CD14-positive monocyte (primary cell): Measurements from ENCODE around the gene STK39. TPM values are rescaled to one million over a fixed set of nuclear protein-coding genes. Genes with fewer than 3 reads are reported as not detected.
A peak's percentile ranks its signal among the peaks of the same experiment; 100 is the strongest.

ENCODE experiments used
- DNase-seq, 3 donors: peaks; one replicate each; pipeline ENCODE4 v3.0.0-alpha.2; 2011 to 2022
- H2AFZ ChIP-seq: 2 replicates; pipeline ENCODE4 v1.6.0; 2012; ENCODE audit warnings: mild to moderate bottlenecking, low read depth, low read length, inconsistent platforms; ENCODE audit not compliant: insufficient read depth, poor library complexity, severe bottlenecking
- H3K27ac ChIP-seq, 2 donors: 1 replicate in 1 of 2; 2 replicates in 1 of 2; pipeline ENCODE4 v1.5.1; 2012 to 2013; ENCODE audit warnings: low read length in 2 of 2, control low read depth in 1 of 2, inconsistent platforms in 1 of 2, low read depth in 1 of 2, mild to moderate bottlenecking in 1 of 2
- H3K27me3 ChIP-seq, 2 donors: one replicate each; pipeline versions ENCODE4 v1.6.0 to v1.6.1; 2011 to 2013; ENCODE audit warnings: low read length in 2 of 2; ENCODE audit not compliant: control insufficient read depth in 2 of 2, insufficient read depth in 2 of 2
- H3K36me3 ChIP-seq, 2 donors: replicated peaks in 1 of 2; 1 replicate in 1 of 2; 2 replicates in 1 of 2; pipeline versions ENCODE4 v1.5.1 to v1.6.1; 2012 to 2013; ENCODE audit warnings: low read length in 2 of 2, control low read depth in 1 of 2, inconsistent platforms in 1 of 2, mild to moderate bottlenecking in 1 of 2; ENCODE audit not compliant: insufficient read depth in 2 of 2, control insufficient read depth in 1 of 2
- H3K4me1 ChIP-seq, 2 donors: 1 replicate in 1 of 2; 2 replicates in 1 of 2; pipeline versions ENCODE4 v1.5.1 to v1.6.1; 2012 to 2013; ENCODE audit warnings: low read length in 2 of 2, control low read depth in 1 of 2, inconsistent platforms in 1 of 2, mild to moderate bottlenecking in 1 of 2, moderate library complexity in 1 of 2; ENCODE audit not compliant: insufficient read depth in 2 of 2, control insufficient read depth in 1 of 2
- H3K4me2 ChIP-seq: replicated peaks from 2 replicates; pipeline ENCODE3; 2012; ENCODE audit warnings: low read length, moderate library complexity, mild to moderate bottlenecking; ENCODE audit not compliant: poor library complexity, severe bottlenecking; ENCODE audit errors: extremely low read depth
- H3K4me3 ChIP-seq, 3 experiments: fragments of 200-600 bp in 1 of 3; sonication (generic) in 1 of 3; replicated peaks in 1 of 3; 1 replicate in 2 of 3; 2 replicates in 1 of 3; pipeline ENCODE4 v1.5.1; 2011 to 2013; ENCODE audit warnings: low read length in 3 of 3, mild to moderate bottlenecking in 3 of 3, control low read depth in 2 of 3, low read depth in 2 of 3, inconsistent platforms in 1 of 3, moderate library complexity in 1 of 3
- H3K79me2 ChIP-seq: 2 replicates; pipeline ENCODE4 v1.6.0; 2012; ENCODE audit warnings: mild to moderate bottlenecking, control low read depth, inconsistent platforms, low read length, moderate library complexity; ENCODE audit not compliant: insufficient read depth
- H3K9ac ChIP-seq: 2 replicates; pipeline ENCODE4 v1.6.0; 2017; ENCODE audit warnings: low read length, mild to moderate bottlenecking; ENCODE audit not compliant: insufficient read depth, poor library complexity, severe bottlenecking
- H3K9me3 ChIP-seq, 2 donors: replicated peaks in 1 of 2; 1 replicate in 1 of 2; 2 replicates in 1 of 2; pipeline versions ENCODE4 v1.5.1 to v1.6.1; 2012 to 2013; ENCODE audit warnings: low read length in 2 of 2, control low read depth in 1 of 2; ENCODE audit not compliant: control insufficient read depth in 1 of 2, insufficient read depth in 1 of 2
- H4K20me1 ChIP-seq: 2 replicates; pipeline ENCODE4 v1.6.0; 2012; ENCODE audit warnings: mild to moderate bottlenecking, low read length, control low read depth, moderate library complexity; ENCODE audit not compliant: insufficient read depth
- H3K27ac Mint-ChIP-seq, 7 donors: one replicate each; pipeline ENCODE4 v1.8.0; 2020; ENCODE audit warnings: mild to moderate bottlenecking in 7 of 7, mixed read lengths in 7 of 7, moderate library complexity in 6 of 7, inconsistent platforms in 2 of 7
- H3K27me3 Mint-ChIP-seq, 3 donors: one replicate each; pipeline ENCODE4 v1.8.0; 2021 to 2022; ENCODE audit warnings: low read depth in 3 of 3, mild to moderate bottlenecking in 3 of 3, mixed read lengths in 3 of 3, moderate library complexity in 3 of 3, inconsistent platforms in 1 of 3
- H3K36me3 Mint-ChIP-seq, 2 donors: one replicate each; pipeline ENCODE4 v1.8.0; 2020; ENCODE audit warnings: mixed read lengths in 2 of 2, inconsistent platforms in 1 of 2, mild to moderate bottlenecking in 1 of 2
- H3K4me1 Mint-ChIP-seq: one replicate; pipeline ENCODE4 v1.8.0; 2020; ENCODE audit warnings: mild to moderate bottlenecking, mixed read lengths
- H3K4me3 Mint-ChIP-seq, 2 donors: one replicate each; pipeline ENCODE4 v1.8.0; 2020; ENCODE audit warnings: mild to moderate bottlenecking in 2 of 2, mixed read lengths in 2 of 2, moderate library complexity in 1 of 2
- H3K9me3 Mint-ChIP-seq, 7 donors: one replicate each; pipeline ENCODE4 v1.8.0; 2020 to 2022; ENCODE audit warnings: mixed read lengths in 7 of 7, mild to moderate bottlenecking in 6 of 7, moderate library complexity in 6 of 7, inconsistent platforms in 2 of 7
- CTCF ChIP-seq: fragments of 200-600 bp; IDR thresholded peaks from one replicate; pipeline ENCODE4 v1.8.0; 2022; ENCODE audit warnings: antibody characterized with exemption, mild to moderate bottlenecking
- WGBS: methylation state at CpG from one replicate; pipeline ENCODE4 v1.1.5; 2013; ENCODE audit warnings: missing lambda C conversion rate; ENCODE audit not compliant: insufficient coverage; 5-methylcytosine and 5-hydroxymethylcytosine counted together
- intact Hi-C, 2 donors: fragments of 100-400 bp; cut with micrococcal nuclease; formaldehyde crosslinking; loops; one replicate each; pipeline versions ENCODE4 v1.15.0 to v1.15.1; 2023
- polyA plus RNA-seq, 3 donors: library from polyadenylated mRNA; depleted of rRNA in 1 of 3; unstranded in 2 of 3; stranded (reverse) in 1 of 3; fragments of 300-500 nt in 2 of 3; fragments of >200 nt in 1 of 3; fragmentation: Illumina TruSeq in 2 of 3; gene quantifications; 1 replicate in 2 of 3; 2 replicates in 1 of 3; pipeline ENCODE4 v1.2.3, GENCODE V29; 2012 to 2021

The STK39 gene
- polyA plus RNA-seq, 3 donors, result 1.2 to 2.7 (median 2.6) TPM

DNA sequence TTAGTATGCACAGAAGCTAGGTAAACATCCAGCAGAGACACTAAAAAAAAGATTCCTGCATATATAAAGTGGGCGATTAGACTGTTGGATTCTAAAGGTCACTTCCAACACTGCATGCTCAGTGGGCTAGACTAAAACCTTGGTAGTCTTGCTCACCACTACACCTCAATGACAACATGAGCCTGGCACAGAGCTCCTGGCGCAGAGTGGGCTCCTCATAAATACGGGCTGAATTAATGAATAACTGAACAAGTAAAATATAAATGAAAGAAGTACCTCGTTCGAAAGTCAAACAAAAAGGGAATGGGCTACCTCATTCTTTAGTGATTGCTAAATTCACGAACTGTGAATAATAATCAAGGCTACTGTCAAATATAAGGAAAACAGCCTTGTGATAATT lies 185.3 kb downstream of the STK39 start:
- H3K36me3 Mint-ChIP-seq, result peaks cover 48 to 51% of the 10 kb centered on the region in 2 donors
- no peak overlapping the region for H3K4me3 ChIP-seq
- H3K9me3 ChIP-seq, result no peaks in the 10 kb centered on the region
- intact Hi-C loops, result no loop called here
- H2AFZ ChIP-seq, result no peak overlapping the region
- no peak overlapping the region for H3K27ac ChIP-seq
- no peak overlapping the region for H3K4me2 ChIP-seq
- H3K79me2 ChIP-seq, result no peaks in the 10 kb centered on the region
- H3K36me3 ChIP-seq, result peaks cover 37 to 83% of the 10 kb centered on the region in 2 donors
- whole genome bisulfite sequencing, result no CpG with 5 or more reads among the region's 6 CpGs
- no peak for DNase-seq
- H3K27me3 ChIP-seq, result no peaks in the 10 kb centered on the region
- H3K27ac Mint-ChIP-seq, result peak overlapping the region in 1 of 7 donors; percentile 16
- H4K20me1 ChIP-seq, result no peaks in the 10 kb centered on the region
- no peak for TF ChIP-seq CTCF
- H3K27me3 Mint-ChIP-seq, result no peaks in the 10 kb centered on the region
- no peak overlapping the region for H3K9ac ChIP-seq
- H3K4me3 Mint-ChIP-seq, result no peak overlapping the region
- H3K4me1 ChIP-seq, result no peaks in the 10 kb centered on the region
- H3K9me3 Mint-ChIP-seq, result no peaks in the 10 kb centered on the region
- no peaks in the 10 kb centered on the region for H3K4me1 Mint-ChIP-seq

DNA sequence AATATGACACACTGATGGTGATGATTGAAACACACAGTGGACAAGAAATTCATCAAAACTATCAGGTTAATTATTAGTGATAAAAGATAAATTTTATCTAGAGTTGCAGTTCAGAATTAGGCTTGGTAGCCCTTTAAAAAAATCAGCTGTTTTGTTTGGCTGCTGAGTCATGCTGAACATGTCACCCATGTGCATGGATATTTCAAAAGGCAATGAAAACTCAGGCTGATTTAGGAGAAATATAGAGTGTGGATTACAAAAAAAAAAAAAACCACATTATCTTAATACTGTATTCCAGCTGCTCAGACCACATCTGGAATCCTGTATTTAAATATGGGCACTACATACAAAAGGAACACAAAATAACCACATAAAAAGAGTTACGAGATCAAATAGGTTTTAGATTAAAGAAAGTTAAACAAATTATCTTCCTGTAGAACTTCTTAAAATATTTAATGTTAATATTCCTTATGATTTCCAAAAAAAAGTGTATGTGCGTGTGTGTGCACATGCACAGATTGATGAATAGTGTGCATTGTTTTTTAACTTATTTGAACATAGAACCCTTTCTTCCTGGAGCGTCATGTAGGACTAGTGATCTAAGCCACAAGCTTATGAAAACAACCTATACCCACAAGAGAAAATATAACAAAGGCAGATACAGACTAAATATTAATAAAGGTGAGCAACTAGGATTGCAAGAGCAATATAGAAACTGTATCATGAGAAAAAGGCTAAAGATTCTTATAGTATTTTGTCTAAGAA lies 186.2 kb downstream of the STK39 start:
- no peaks in the 10 kb centered on the region for H3K4me1 ChIP-seq
- H3K27ac ChIP-seq, result no peak overlapping the region
- intact Hi-C loops, result no loop called here
- H3K9me3 ChIP-seq, result no peaks in the 10 kb centered on the region
- no peaks in the 10 kb centered on the region for H3K27me3 Mint-ChIP-seq
- H3K4me3 ChIP-seq, result no peak overlapping the region
- H4K20me1 ChIP-seq, result no peaks in the 10 kb centered on the region
- H3K36me3 Mint-ChIP-seq, result peaks cover 44 to 47% of the 10 kb centered on the region in 2 donors
- no peak overlapping the region for H3K9ac ChIP-seq
- H3K79me2 ChIP-seq, result no peaks in the 10 kb centered on the region
- no peaks in the 10 kb centered on the region for H3K9me3 Mint-ChIP-seq
- H3K36me3 ChIP-seq, result peaks cover 36 to 92% of the 10 kb centered on the region in 2 donors
- H3K27me3 ChIP-seq, result no peaks in the 10 kb centered on the region
- H2AFZ ChIP-seq, result no peak overlapping the region
- no CpG with 5 or more reads among the region's 3 CpGs for WGBS
- no peaks in the 10 kb centered on the region for H3K4me1 Mint-ChIP-seq
- no peak overlapping the region for H3K4me3 Mint-ChIP-seq
- no peak overlapping the region for H3K27ac Mint-ChIP-seq
- H3K4me2 ChIP-seq, result no peak overlapping the region
- DNase-seq, result no peak
- TF ChIP-seq CTCF, result no peak
